ENCODE results near the gene ADARB1.

GRCh38 chr21:45094412-45094811 is 20.0 kb downstream of the ADARB1 start:
- TF ChIP-seq CTCF (IDR thresholded peaks at IDR 0.05) = no peak
- TF ChIP-seq POLR2A (IDR thresholded peaks at IDR 0.05) = no peak
- no peak for TF ChIP-seq POLR2AphosphoS5 (IDR thresholded peaks at IDR 0.05)
- no peak for TF ChIP-seq EP300 (IDR thresholded peaks at IDR 0.05; ENCODE audit: low read depth)

Measured in transverse colon (tissue), 4 donors.